ENCODE data around the gene C2CD5.
"Not testable (repeated sequence)": the region's sequence is repeated elsewhere in the genome, so short reads cannot be mapped to it uniquely, and the experiment has no call there.

The C2CD5 gene

DNA sequence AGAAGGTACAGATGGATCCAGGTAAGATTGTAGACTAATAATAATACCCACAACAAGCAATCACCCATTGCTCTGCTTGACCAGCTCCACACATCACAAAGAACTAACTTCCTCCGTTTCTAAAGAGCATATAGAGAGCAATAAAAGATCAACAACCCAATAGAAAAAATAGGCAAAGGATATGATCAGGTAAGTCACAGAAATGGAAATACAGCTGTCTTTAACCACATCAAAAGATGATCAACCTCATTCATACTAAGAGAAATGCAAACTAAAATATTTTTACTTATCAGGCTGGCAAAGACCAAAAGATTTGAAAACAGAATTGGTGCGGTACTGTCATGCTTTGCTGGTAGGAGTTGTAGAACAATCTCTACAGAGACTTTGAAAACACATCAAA lies 8.9 kb downstream of the C2CD5 start:
- no peak for DNase-seq (ENCODE audit: low spot score)

DNA sequence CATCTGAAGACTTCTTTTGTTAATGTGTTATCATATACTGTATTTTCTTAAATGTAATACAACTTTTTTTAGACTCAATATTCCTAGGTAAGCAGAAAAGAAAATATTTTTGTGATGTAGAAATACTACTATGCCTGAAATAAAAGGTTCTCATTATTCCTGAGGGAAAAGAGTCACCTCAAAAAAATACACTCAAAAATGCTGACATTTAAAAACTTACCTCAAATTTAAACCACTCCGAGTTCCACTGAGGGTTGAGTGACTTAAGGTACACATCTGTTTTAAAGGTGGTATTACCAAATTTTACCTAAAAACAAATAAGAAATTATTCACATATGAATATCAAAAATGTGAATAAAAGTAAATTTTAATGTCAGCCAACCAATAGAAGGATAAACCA lies 9.3 kb downstream of the C2CD5 start:
- no peak for DNase-seq (ENCODE audit: low spot score)

DNA sequence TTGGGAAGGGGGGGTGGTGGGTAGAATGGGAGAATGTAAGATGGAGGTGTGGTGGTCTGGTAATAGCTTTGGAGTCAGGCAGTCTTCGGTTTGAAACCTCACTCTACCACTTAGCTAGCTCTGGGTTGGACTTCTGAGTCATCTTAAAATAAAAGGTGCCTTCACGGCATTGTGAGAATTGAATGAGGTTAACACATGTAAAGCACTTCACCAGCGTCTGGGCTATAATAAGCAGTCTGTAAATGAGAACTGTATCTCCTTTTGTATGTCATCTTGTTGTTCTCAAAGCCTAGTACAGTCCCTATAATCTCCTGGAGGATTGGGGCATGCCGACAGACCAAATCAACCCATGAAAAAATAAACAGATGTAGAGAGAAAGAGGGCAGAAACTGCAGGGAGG lies 11.2 kb downstream of the C2CD5 start:
- DNase-seq (ENCODE audit: low spot score) = no peak

DNA sequence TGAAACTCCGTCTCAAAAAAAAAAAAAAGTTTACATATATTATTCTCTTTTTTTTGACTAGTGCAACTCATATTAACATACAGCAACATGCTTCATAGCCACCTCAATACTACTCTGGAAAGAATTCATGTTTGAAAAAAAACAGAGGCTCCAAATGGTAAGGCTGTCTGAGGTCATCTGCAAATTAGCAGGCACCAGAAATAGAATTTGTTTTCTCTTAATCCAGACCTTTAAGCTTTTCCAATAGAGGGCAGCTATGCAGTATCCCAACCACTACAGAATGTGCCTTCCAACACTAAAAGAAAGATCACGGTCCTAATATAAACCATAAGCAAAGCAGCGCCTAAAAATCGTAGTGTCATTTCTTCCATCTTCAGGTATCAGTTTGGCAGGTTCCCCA lies 12.0 kb downstream of the C2CD5 start:
- DNase-seq (ENCODE audit: low spot score) = no peak

DNA sequence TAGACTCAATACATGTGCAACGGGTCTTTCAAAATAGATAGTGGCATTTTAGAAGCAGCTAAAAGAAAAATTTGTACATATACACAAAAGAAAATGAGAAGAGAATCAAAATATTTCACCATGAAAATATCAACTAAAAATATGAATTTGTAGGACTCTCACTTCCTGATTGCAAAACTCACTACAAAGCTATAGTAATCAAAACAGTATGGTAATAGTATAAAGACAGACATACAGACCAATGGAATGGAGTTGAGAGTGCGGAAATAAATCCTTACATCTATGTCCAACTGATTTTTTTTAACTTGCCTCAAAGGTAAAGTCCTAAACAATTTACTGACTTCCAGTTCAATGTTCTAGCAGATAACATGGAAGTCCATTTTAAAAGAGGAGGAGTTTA lies 13.1 kb downstream of the C2CD5 start:
- no peak for DNase-seq (ENCODE audit: low spot score)

DNA sequence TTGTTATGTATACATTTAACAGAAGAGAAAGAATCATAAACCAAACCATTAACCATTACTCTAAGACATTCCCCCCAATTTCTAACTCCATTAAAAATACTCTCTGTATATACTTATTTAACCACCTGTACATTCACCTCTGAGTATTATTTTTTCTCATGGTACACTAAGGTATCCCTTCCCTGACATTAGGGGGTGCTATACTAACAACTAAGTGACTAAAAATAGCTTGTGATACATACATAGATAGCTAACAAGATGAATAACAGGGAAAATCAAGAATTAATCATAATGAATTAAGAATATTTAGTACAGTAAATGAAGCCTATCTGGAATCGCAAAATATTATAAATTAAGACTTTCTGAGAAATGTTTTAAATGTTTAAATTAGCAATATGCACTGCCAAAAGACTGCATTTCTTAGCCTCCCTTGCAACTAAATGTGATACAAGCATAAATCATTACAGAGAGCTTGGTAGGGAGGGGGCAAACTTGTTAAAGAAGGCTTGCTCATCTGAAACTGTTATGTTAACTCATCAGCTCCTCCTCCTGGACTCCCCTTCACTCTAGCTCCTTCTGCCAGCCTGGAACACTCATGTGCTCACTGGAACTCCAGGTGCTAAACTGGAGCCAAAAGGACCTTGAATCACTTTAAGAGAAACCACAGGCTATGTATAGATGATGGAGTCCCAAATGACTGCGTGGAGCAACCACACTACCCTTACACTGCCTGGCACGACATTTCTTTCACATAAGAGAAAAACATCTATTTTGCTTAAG lies 14.9 kb downstream of the C2CD5 start:
- peak; percentile 30 for DNase-seq (ENCODE audit: low spot score)

DNA sequence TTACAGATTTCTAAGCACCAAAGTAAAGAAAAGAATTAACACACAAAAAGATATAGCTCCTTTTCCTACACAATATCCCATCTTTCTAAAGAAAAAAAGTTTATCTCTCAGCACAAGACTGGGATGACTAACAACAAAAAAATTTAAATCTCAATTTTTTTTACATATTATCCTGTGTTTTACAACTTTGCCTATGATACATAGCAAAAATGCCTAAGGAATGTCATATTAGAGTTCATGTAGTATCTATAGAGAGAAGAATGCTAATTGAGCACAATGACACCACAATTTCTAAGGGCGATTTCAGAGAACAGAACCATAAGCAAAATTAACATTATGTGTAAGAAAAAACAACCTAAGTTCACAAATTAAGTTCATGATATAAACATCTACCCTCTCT lies 16.3 kb downstream of the C2CD5 start:
- no peak for DNase-seq (ENCODE audit: low spot score)

DNA sequence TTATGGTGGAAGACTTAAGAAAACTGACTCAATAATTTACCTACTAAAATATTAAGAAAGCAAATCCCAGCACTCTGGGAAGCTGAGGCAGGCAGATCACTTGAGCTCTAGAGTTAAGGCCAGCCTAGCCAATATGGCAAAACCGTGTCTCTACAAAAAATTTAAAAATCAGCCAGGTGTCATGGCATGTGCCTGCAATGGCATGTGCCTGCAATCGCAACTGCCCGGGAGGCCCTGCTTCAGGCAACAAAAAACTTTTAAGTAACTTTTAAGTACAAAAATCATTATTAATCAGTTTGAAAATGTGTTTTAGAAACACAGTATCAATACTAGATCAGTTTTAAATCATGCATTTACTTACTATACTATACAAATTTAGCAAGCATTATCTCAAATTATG lies 17.5 kb downstream of the C2CD5 start:
- DNase-seq (ENCODE audit: low spot score) = no peak

DNA sequence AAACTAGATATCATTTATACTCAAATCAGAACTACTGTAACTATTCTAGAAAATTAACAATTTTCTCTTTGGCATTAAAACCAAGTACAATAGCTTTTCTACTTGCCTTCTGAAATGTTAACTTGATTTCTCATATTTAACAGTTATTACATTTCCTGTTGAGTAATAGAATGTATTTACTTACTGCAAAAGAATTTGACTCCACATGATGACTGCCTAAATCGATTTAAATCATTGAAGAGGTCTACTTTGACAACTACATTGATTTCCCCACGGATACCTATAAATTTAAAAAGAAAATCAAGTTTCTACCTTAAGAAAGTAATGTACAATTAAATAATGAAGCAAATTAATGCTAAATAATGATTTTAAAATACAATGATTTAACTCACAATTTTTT lies 18.9 kb downstream of the C2CD5 start:
- DNase-seq (ENCODE audit: low spot score) = no peak

DNA sequence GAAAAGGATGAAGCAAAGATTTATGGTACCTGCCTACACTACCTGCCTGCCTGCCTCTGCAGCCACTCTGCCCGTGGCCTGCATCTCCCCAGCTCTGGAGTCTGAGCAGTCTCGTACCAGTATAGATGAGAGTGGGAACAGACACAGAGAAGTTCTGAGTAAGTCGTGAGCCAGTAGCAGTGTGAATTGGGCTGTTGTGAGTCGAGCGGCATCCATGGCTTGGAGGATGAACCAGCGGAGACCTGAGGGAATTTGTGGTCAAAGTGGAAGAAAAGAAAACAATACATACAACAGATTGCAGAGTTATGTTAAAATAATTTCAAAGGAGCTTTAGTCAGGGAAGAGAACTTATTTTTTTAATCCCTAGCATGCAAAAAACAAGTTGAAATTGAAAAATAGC lies 25.3 kb downstream of the C2CD5 start:
- no peak for DNase-seq (ENCODE audit: low spot score)

DNA sequence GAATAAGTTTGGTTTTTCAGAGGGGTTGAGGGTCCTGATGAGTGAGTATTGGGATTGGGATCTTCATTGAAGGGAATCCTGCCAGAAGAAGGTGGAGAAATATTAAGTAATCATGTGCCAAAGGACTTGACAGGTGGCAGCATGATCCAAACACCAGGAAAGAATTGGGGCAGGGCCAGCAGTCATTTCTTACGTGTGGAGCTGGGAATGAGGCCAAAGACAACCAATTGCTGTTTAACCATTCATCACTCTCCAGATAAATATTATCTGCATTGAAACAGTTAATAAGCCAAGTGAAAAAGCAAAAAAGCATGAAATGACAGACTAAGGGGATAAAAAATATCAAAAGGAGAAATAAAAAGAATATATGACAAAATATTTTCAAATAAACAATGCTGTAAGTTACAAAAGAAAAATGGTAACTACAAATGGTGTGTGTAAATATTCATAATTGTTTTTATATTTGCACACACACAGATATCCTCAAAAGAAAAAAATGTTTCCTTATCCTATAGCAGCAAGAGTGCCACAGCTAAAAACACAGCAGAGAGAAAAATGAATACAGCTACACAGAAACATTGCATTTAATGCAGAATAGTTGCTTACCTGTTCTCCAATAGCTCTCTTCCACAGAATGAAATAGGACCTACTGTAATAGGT lies 26.2 kb downstream of the C2CD5 start:
- no peak for DNase-seq (ENCODE audit: low spot score)

DNA sequence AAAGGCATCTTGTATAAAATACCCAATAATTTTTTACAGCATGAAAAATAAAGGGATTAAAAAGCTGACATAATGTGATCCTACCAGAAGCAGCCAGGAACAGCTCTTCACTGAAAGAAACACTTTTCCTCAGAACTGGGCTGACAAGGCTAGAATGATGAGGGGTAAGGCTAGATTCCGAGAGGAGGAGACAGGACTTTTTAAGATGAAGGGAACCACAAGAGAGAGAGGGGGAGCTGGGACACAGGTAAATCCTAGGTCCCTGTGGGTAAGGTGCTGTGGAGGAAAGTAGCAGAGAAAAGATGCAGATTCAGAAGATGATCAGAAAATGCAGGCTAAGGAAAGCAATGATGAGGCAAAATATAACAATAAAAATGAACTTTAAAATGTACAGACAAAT lies 29.5 kb downstream of the C2CD5 start:
- DNase-seq (ENCODE audit: low spot score) = no peak

DNA sequence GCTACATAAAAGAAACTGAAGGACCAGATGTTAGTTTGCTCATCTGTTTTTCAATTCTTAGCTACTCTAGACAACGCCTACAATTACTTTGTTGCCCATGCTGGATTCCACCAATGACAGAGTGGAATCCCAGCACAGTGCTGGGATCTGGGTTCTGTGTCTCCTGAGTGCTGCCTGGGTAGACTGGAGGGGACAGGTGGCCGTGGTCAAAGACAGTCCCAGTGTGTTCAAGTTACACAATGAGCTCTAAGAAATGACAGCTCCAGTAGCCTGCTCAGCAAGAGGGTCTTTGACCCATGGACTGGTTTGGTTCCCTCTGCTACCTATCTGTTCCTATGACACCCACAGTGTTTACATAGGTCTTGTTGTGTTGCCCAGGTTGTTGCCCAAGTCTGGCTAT lies 38.5 kb downstream of the C2CD5 start:
- DNase-seq (ENCODE audit: low spot score) = no peak

DNA sequence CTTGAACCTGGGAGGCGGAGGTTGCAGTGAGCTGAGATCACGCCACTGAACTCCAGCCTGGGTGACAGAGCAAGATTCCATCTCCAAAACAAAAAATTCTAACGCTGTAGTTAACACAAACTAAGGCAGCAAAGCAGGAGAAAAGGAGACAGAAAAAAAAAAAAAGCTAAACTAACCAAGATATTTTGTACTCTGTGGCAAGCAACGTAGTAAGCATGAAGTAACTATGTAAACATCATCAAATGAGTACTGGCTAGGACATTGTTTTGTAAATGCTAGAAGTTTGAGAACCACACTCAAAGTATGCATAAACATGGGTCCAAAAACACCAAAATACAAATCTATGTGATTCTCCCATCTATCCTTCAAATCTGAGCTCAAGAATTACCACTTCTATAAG lies 44.2 kb downstream of the C2CD5 start:
- DNase-seq (ENCODE audit: low spot score) = no peak

DNA sequence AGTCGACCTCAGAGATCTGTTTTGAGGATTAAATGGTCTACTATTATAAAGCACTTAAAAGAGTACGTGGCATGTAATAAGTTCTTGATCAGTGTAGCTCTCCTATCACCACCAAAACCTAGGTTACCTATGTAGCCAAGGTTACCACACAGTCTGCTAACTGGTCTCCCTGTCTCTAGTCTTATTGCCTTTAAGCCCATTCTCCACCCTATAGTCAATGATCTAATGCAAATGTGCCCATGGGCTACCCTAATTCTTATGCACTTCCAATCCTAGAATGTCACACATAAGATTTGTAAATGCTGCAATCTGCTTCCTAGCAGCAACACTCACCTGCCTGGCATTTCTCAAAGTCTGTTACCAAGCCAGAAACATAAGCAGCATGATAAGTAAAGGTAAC lies 44.9 kb downstream of the C2CD5 start:
- no peak for DNase-seq (ENCODE audit: low spot score)

DNA sequence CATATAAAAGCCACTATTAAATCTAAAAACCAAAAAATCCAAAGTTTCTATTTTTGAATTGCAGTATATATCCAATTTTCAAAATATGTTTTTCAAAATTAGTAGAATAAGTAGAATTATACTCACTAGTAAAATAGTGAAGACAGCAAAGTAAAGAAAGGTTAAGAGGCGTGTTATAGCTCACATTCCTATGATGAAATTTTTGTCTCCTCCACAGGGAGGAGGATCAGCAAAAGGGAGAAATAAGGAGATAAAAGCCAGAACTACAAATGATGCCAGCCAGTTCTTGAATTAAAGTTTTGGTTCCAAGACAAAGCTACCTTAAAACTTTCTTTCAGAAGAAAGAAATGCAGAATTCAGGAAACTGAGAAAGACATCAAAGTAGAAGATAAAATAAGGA lies 50.0 kb downstream of the C2CD5 start:
- no peak for DNase-seq (ENCODE audit: low spot score)

DNA sequence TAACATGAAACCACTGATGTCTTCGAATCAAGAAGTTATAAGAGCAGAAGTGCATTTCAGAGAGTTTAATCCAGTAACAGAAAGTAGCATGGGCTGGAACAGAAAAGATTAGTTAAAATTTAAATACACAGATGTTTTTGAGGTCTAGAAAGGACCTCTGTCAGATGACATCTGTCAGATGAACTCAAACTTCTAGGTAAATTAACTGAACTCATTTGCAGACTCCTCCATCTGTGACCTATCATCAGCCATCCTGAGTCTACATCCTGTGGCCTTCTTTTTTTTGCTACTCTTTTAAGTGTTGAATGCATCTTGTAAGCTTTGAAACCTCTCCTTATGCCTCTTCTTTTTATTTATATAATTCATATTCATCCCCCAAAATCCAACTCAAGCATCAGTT lies 53.3 kb downstream of the C2CD5 start:
- DNase-seq (ENCODE audit: low spot score) = no peak

DNA sequence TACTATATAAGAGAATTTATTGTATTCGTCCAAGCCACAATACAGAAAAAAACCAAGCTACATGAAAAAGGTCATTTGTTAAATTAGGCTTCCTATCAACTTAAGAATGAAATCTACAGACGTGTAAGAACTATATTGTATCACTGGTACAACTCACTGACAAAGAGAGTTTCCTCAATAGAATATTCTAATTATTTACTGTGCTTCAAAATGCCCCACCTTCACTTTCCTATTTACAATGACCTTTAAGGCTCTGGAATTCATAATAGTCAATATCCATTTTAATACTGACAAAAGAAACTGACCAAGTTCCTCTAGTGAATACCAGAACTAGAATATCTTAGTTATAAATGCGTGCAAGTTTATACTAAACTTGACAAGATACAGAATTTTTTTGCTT lies 55.9 kb downstream of the C2CD5 start:
- no peak for DNase-seq (ENCODE audit: low spot score)

DNA sequence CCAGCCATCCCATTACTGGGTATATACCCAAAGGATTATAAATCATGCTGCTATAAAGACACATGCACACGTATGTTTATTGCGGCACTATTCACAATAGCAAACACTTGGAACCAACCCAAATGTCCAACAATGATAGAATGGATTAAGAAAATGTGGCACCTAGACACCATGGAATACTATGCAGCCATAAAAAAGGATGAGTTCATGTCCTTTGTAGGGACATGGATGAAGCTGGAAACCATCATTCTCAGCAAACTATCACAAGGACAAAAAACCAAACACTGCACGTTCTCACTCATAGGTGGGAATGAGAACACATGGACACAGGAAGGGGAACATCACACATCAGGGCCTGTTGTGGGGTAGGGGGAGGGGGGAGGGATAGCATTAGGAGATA lies 56.7 kb downstream of the C2CD5 start:
- not testable (repeated sequence) for DNase-seq (ENCODE audit: low spot score)

DNA sequence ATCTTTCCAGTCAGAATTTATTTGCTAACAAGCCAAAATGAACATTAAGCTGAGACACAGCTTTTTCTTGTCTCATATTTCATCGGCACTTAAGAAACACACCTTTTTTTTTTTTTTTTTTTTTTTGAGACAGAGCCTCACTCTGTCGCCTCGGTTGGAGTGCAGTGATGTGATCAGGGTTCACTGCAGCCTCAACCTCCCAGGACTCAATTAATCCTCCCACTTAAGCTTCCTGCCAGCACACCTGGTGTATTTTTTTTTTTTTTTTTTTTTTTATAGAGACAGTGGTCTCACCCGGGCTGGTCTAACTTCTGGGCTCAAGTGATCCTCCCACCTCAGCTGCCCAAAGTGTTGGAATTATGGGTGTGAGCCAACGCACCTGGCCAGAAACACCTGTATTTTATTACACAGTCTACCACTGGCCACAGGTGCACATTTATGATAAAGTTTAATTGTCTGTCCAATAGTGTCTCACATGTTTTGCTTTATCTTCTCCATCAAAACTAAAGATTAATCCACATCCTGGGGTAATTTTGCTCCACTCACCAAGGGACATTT lies 62.7 kb downstream of the C2CD5 start:
- no peak for DNase-seq (ENCODE audit: low spot score)

DNA sequence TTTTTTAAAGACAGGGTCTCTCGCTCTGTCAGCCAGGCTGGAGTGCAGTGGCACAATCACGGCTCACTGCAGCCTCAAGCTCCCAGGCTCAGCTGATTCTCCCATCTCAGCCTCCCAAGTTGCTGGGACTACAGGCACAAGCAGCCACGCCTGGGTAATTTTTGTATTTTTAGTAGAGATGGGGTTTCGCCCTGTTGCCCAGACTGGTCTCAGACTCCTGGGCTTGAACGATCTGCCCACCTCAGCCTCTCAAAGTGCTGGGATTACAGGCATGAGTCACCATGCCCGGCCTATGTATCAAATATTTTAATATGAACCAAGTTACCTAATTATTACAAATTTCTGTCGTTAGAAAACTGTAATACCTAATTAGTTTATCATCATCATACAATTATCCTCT lies 63.5 kb downstream of the C2CD5 start:
- not testable (repeated sequence) for DNase-seq (ENCODE audit: low spot score)

DNA sequence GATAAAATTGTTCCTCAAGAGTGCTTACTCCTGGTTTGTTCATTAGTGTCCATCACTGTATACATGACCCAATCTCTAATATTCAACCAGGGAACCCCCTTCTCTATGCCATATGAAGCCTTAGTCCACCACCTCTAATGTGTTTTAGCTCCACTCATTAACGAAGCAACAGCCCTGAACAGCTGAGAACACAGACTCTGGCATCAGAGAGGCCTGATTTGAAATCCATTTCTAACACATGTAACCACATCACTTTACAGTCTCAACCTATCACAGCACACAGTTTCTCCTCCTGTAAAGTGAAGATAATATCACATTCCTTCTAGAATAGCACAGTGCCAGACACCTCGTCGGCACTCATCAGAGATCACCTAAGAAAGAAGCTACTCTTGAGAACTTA lies 64.3 kb downstream of the C2CD5 start:
- no peak for DNase-seq (ENCODE audit: low spot score)

DNA sequence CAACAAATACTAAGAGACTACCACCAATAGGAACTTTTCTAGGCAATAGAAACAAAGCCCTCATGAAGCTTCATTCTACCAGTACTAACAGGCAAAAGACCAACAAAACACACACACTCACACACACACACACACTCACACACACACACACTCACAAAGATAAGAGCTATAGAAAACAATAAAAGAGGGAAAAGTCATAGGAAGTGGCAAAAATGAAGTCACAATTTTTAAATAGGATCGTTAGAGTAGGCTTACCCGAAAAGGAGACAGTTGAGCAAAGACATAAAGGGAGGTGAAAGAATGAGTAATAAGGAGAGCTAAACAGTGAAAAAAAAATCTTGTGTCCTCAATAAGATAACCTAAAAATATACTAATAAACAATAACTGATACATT lies 66.5 kb downstream of the C2CD5 start:
- no peak for DNase-seq (ENCODE audit: low spot score)
